GM21619 (cell line): ENCODE data around the gene PADI1.
A peak's percentile ranks its signal among the peaks of the same experiment; 100 is the strongest.

Experiments
- ATAC-seq: cut with Tn5 transposase; IDR thresholded peaks from one replicate; pipeline ENCODE4 v1.9.1; 2021; ENCODE audit not compliant: unreplicated experiment

PADI1 gene

DNA sequence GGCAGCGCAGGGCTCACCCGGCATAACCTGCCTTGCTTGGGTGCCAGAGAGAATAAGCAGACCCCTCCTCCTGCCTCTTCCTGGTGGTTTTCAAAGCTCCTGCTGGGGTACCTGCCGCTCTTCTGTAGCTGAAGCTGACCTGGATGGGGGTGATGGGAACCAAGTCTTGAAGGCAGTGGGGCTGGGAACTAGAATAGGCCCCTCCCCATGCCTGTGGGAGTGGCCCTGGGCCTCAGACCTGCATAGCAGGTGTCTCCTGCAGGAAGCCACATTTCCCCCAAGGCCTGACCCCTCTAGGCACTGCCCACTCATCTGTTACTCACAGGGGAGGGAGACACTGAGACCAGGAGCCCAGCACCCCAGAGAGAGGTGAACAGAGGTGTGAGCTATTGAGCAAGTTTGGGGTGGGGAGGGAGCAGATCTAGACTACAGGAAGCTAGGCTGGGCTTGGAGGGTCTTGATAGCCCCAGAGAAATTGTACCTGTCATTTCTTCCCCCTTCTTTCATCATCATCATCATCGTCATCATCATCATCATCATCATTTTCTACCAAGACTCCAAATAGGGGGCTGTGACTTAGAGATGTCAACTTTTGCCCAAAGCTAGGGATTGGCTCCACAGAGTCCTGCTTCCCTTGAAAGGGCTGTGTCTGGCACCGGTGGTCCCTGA lies 10.1 kb downstream of the PADI1 start:
- ATAC-seq = no peak

DNA sequence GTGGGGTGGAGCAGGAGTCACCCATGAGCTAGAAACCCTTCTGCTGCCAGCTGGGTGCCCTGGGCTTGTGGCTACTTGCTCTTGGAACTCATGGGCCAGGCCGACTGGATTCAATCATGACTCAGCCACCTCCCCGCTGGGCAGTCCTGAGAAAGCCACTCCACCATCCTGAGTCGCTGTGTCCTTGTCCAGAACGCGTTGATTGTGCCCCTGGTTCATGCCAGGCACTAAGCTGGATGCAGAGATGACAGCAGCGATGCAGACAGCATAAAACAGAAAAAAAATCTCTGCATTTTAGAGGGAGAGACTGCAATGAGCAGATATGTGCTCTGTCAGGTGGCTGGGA lies 10.6 kb downstream of the PADI1 start:
- no peak for ATAC-seq

DNA sequence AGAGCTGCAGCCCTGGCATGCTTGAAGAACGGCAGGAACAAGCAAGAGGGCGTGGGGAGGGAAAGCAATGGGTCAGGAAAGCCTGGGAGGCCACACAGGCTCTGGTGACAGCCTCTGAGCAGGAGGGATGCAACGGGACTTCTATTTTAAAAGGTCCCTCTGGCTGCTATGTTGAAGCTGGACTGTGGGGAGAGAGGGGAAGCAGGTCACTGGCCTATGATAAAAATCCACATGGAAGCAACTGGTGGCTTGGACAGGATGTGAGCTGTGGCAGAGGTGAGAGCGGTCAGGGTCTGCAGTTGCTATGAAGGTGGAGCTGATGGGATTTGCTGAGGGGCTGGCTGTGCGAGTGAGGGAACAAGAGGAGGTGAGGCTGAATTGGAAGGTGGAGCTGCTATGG lies 11.2 kb downstream of the PADI1 start:
- no peak for ATAC-seq

DNA sequence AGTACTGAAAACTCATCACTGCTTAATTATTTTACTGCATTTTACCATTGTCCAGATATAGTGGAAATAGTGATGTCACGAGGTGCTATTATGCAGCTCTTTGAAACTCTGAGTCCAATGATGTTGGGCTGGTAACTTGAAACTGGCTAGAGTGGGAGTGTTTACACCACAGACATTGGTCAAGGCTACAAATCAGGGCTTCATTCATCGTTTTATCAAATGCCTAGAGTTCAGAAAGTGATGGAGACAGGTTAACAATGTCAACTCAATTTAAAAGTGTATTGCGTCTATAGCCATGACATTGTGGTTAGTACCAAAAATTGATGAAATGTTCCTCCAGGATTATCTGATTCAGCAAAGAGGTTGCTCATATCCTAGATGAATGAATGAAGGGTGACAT lies 12.7 kb downstream of the PADI1 start:
- ATAC-seq = no peak

DNA sequence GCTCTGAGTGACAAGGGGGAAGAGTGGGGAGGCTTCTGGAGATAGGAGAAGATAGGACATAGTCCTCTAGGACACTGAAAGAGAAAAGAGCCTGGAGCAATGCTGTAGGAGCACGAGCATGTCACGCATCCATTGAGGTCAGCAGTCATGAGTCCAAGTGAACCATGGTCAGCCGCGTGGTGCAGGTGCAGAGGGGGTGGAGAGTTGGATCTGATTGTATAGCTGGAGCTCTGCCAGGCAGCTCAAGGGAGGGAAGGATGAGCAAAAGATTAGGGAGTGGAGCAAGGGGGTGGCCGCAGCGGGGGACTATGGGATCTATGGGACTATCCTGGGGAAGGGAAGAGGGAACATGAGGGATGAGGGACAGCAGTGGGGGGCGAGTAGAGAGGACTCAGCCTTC lies 14.0 kb downstream of the PADI1 start:
- no peak for ATAC-seq

DNA sequence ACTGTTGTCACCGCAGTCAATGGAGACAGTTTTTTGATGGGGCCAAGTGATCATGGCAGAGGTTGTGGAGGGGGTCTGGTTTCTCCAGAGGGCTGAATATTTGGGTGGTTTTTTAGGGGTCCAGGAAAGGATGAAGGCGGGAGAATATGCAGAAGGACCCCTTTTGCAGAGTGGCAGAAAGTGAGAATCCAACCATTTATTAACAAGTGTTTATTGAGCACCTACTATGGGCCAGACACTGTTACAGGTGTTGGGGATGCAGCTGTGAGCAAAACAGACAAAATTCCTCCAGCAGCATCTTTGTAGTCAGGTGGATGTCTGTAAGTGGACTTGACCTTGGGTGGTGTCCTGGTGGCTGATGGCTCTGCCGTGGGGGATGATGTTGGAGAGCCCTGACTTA lies 15.4 kb downstream of the PADI1 start:
- no peak for ATAC-seq

DNA sequence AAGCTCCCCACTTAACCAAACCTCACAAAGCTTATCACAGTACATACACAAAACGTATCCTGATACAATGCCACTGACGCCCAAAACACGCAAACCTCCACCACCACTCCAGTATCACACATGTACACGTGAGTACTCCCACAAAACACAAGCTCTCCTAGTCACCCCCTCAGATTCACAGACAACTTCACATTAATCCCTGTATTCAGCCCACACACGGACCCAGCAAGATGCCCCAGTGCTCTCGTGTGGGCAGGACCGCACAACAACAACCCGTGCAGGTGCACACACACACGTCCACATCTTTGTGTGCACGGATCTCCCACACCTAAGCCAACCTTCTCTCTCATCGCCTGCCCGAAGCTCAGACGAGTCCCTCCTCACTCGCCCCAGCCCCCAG lies 17.6 kb downstream of the PADI1 start:
- no peak for ATAC-seq

DNA sequence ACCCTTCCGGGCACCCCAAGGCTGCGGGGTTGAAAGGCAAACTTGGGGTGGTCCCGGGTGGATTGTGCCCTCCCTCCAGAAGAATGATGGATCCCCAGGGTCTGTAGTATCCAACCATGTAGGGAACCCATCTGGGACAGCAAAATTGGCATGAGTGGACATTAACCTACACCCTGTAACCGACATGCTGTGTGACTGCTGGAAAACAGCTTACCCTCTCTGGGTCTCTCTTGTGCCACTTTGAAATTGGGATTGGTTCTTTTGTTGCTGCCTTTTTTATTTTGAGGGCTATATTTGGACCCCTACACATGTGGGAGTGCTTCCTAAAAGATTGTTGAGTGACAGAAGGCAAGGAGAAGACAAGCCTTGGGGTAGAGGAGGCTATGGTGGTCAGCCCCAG lies 19.5 kb downstream of the PADI1 start:
- no peak for ATAC-seq

DNA sequence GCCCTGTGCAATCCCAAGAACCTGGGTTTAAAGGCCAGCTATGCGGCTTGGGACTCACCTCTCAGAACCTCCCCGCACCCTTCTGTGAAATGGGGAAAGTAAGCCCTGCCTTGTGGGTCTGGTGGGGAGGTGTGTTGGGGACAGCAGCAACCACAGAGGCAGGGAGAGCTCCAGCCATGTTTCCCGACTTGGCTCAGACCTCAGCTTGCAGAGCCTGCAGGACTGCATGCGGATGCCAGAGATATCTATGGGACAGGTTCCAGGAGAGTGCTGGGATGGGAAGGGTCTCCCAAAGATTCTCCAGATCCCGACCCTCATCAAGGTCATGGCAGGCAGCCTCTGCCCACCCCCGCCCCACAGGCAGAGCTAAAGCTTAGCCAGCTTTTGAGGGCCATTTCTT lies 20.2 kb downstream of the PADI1 start:
- ATAC-seq = no peak

DNA sequence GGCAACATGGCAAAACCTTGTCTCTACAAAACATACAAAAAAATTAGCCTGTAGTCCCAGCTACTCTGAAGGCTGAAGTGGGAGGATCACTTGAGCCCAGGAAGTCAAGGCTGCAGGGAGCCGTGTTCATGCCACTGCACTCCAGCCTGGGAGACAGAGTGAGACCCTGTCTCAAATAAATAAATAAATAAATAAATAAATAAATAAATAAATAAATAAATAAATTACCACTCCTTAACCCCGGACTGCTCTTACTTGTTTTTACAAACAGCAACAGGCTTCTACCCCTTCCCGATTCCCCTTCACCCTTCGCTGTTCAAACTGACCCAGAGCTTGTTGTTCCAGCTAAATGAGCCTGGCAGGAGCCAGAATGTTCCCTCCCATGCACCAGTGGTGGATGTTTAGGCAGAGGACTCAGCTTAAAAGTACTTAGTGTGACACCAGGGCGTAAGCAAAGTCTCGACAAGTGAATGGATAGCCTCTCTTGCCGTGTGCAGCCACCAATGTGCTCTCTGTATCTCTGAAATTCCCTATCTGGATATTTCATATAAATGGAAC lies 22.5 kb downstream of the PADI1 start:
- ATAC-seq = no peak

DNA sequence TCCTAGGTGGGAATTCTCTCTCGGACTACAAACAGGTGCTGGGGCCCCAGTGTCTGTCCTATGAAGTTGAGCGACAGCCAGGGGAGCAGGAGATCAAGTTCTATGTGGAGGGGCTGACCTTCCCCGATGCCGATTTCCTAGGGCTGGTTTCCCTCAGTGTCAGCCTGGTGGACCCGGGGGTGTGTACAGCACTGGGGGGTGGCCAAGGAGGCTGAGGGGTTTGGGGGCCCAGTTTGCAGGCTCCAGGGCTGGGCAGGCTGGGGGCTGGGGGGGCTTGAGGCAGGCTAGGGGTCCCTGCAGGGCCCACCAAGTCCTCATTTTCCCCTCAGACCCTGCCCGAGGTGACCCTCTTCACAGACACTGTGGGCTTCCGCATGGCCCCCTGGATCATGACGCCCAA lies 23.7 kb downstream of the PADI1 start:
- ATAC-seq = no peak

DNA sequence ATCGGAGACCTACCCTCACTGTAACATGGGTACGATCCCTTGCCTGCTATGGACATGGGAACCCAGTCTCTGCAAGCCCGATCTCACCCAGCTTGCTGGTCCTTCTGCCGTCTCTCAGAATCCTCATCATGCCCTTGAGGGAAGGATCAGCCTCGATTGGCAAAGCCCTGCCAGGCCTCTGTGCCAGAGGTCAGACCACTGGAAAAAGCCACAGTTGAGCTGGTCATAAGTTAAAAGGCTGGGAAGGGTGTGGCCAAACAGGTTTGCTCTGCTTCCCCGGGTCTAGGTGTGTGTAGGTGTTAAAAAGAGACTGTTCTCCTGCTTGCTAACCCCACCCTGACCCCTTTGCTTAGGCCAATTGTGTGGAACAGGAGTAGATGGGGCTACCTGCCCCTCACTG lies 24.5 kb downstream of the PADI1 start:
- no peak for ATAC-seq

DNA sequence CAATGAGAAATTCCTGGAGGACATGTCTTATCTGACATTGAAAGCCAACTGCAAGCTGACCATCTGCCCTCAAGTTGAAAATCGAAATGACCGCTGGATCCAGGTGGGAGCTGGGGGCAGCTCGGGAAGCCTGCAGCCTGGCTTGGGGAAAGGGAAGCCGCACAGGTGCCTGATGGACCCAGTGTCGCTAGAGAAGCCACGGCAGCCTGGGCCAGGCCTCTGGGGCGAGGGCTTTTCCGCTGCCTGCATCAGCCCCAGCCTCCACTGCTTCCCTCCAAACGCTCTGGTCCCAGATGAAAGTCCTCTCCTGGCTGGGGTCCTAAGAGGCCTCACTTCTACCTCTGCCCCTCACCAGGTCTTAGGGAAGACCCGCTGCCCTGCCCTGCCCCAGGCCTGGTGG lies 25.2 kb downstream of the PADI1 start:
- no peak for ATAC-seq

DNA sequence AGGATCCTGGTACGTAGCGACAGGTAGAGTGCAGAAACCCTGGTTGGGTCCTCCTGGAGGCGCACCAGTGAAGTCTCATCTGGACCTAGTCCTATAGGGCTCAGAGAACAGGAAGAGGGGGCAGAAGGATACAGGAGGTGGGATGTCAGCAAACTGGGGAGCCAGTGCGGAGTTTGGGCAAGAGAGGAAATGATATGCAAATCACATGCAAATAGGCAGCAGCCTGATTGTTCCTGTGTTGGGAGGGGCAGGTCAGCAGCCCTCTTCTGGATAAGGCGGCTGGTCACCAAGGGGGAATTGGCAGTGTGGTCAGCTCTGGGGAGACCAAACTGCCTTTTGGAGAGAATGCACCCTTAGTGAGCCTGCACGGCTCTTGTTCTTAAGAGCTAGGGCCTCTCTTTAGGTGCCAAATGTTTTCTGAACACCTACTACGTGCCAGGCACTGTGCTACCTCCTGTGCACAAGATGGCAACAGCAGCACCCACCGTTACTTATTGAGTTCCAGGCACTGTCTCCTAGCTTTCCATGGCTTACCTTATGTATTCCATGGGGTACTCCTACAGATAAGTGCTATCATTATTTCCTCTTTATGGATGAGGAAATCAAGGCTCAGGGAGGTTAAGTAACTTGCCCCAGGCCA lies 25.9 kb downstream of the PADI1 start:
- no peak for ATAC-seq

DNA sequence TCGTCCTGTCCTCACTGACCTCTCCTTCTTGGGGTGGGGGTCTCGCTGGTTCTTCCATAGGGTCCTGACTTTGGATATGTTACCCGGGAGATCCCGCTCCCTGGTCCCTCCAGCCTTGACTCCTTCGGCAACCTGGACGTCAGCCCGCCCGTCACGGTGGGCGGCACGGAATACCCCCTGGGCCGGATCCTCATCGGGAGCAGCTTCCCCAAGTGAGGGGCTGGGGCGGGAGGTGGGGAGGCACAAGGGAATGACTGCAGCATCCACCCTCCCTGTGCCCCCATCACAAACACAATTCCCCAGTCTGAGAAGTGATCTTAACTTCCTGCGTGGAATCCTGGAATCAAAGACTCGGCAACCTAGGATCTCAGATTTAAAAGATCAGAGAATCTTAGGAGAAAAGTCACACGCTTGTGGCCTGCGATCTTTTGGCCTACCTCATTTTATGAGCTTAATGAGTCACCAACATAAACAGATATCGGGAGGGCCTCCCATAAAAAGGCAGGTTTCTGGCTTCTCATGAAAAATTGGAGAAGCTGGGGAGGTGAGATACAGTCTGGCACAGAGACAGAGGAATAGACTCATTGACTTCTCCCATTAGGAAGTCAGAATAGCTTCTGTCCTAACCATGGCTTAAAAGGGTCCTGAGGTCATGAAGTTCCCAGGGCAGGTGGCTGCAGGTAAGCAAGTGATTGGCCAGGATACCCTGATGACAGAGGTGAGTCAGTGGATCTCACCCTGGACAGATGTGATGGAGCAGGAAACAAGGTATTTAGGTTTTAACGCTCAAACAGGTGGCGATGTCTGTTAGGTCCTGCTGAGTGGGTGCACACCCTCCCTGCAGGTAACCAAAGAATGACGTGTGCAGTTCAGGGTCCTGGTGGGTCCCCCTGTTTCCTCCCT lies 28.1 kb downstream of the PADI1 start:
- ATAC-seq = no peak

DNA sequence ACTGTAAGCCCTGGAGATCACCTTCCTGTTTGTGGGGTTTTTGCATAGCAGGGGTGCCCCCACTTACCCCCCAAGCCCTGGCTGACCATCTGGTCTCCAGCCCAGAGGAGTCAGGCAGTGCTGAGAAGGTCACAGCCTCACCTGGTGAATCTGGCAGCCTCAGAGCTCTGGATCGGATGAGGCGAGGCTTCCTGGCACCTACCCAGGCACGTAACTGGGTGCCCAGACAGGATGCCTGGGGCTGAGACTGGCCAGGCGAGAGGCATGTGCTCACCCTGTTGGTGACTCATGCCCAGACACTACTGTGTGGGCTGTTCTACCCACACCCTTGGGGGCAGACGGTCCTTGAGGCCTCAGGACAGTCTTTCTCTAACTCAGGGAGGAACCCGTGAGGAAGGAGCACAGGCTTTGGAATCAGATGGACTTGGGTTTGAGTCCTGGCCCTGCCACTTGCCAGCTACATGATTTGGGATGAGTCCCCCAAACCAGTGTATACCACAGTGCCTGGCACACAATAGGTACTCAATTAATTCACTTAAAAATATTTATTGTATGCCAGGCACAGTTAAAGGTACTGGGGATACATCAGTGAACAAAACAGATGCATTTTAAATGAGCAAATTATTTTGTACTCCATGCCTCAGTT lies 28.9 kb downstream of the PADI1 start:
- ATAC-seq = no peak

DNA sequence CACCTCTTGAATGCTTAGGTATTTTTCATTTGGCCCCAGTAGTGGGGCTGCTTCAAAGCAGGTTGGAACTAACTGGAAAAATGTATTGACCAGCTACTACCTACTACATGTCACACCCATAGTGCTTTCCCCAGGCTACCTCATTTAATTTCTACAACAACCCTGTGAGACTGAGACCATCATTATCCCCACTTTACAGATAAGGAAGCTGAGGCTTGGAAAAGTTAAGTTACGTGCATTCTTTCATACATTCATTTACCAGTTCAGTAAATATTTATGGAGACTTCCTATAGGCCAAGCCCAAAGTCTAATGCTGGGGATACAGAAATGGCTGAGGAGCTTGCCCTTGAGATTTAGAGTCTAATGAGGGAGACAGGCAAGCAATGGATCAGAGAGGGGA lies 29.5 kb downstream of the PADI1 start:
- no peak for ATAC-seq

DNA sequence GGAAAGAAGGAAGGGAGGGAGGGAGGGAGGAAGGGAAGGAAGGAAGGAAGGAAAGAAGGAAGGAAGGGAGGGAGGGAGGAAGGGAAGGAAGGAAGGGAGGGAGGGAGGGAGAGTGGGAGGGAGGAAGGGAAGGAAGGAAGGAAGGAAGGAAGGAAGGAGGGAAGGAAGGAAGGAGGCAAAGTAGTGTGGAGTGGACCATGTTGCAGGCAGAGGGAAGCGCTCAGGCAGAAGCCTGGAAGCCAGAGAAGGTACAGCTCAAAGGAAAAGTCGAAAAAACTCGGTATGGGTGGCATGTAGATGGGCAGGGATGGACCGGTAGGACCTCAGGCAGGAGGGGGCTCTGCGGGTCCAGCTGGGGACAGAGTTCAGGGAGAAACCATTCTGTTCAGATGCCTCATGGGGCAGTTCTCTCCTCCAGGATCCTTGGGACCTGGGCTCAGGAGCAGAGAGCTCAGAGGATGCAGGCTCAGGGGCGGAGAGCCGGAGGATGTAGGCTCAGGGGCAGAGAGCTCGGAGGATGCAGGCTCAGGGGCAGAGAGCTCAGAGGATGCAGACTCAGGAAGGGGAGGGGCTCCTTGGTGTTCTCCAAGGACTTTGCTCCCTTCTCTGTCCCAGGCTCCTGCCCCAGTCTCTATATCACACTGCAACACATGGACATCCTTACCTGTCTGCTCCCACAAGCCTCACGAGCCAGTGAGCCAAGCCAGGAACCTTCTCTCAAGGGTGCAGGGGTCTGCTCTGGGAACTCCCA lies 30.4 kb downstream of the PADI1 start:
- no peak for ATAC-seq

DNA sequence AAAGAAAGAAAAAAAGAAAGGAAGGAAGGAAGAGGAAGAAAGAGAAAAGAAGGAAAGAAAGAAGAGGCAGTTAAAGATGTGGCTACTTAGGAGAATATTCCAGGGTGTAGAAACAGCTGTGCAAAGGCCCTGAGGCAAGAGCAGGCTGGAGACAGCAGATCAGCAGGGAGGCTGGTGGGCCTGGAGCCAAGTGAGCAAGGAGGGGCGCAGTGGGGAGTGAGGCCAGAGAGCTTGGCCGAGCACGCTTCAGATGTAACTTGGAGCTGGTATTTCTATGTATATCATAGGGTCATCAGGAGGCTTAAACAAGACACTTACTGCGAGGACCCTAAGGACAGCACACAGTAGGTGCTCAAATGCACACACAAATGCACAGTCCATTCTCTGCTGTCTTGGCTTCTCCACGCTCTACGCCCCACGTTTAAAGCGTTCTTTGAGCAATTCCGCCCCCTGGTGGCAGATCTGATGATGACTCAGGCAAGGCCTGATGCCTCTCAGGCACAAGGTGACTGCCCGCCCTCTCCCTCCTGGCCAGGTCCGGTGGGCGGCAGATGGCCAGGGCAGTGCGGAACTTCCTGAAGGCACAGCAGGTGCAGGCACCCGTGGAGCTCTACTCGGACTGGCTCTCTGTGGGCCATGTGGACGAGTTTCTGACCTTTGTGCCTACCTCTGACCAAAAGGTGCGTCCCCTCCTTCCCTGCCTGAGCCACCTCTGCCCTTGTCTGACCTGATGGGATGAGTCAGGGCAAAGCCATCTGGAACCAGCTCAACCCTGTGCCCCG lies 32.0 kb downstream of the PADI1 start:
- peak; percentile 54 for ATAC-seq

DNA sequence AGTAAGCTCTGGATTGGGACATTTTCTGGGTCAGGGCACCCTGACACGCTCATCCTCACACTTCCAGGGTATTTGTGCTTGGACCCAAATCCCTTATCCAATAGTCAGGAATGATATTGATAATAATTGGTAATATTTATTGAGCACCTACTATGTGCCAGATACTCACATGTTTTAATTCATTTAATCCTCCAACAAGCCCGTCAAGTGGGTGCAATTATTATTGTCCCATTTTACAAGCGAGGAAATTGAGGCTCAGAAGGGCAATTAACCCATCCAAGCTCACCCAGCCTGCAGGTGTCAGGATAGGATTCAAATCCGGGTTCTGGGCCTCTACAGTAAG lies 32.6 kb downstream of the PADI1 start:
- ATAC-seq = no peak
